Spinal cord (tissue), 10 donors: ENCODE measurements around the gene NDUFB3. TPM values are rescaled to one million over a fixed set of nuclear protein-coding genes. Genes with fewer than 3 reads are reported as not detected.
"Not testable (repeated sequence)": the region's sequence is repeated elsewhere in the genome, so short reads cannot be mapped to it uniquely, and the experiment has no call there.

Experiments
- DNase-seq, 6 donors: peaks; one replicate each; pipeline versions ENCODE4 v3.0.0 to v3.0.0-alpha.2; 2013 to 2015; ENCODE audit warnings: low spot score in 6 of 6, low read depth in 4 of 6
- H3K27ac ChIP-seq: one replicate; pipeline ENCODE4 v1.5.1; 2013; ENCODE audit warnings: low read depth, low read length, control low read depth
- H3K27me3 ChIP-seq: one replicate; pipeline ENCODE4 v1.6.1; 2013; ENCODE audit warnings: low read length; ENCODE audit not compliant: control insufficient read depth, insufficient read depth
- H3K36me3 ChIP-seq: one replicate; pipeline ENCODE4 v1.6.1; 2013; ENCODE audit warnings: low read length; ENCODE audit not compliant: control insufficient read depth, insufficient read depth
- H3K4me1 ChIP-seq: one replicate; pipeline ENCODE4 v1.6.1; 2013; ENCODE audit warnings: low read length; ENCODE audit not compliant: control insufficient read depth, insufficient read depth
- H3K4me3 ChIP-seq: one replicate; pipeline ENCODE4 v1.5.1; 2013; ENCODE audit warnings: low read depth, low read length, control low read depth
- H3K9me3 ChIP-seq: one replicate; pipeline ENCODE4 v1.6.1; 2013; ENCODE audit warnings: low read length; ENCODE audit not compliant: control insufficient read depth, insufficient read depth
- WGBS: methylation state at CpG from one replicate; pipeline ENCODE4 v1.1.5; 2013; ENCODE audit warnings: missing lambda C conversion rate; ENCODE audit not compliant: insufficient coverage; 5-methylcytosine and 5-hydroxymethylcytosine counted together
- polyA plus RNA-seq, 2 donors: library from polyadenylated mRNA; unstranded; fragments of 120-200 nt; gene quantifications; one replicate each; pipeline ENCODE4 v1.2.1, GENCODE V29; 2013; ENCODE audit not compliant: insufficient read length in 2 of 2
- total RNA-seq, 2 donors: library from RNA; depleted of rRNA in 1 of 2; stranded (reverse); fragments of 120-200 nt in 1 of 2; fragments of >200 nt in 1 of 2; gene quantifications; one replicate each; pipeline versions ENCODE4 v1.2.3 to v1.2.4, GENCODE V29; 2013 to 2014
- donor health status: healthy.

NDUFB3 gene
- total and polyA plus RNA-seq, 4 donors: 79.0 to 136 (median 116) TPM

GRCh38 chr2:201049455-201049854 is 22.3 kb upstream of the NDUFB3 start:
- DNase-seq: no peak
- Histone ChIP-seq H3K9me3 (no peaks in the 10 kb centered on the region), H3K27me3 (no peaks in the 10 kb centered on the region), H3K4me1 (no peaks in the 10 kb centered on the region), H3K27ac (no peak overlapping the region), H3K4me3 (no peak overlapping the region), H3K36me3 (peaks cover 5% of the 10 kb centered on the region)
- 94% methylated on average over 6 of the region's 11 CpGs for WGBS

GRCh38 chr2:201057087-201057521 is 14.7 kb upstream of the NDUFB3 start:
- Histone ChIP-seq H3K27me3 (no peaks in the 10 kb centered on the region), H3K36me3 (peaks cover 3% of the 10 kb centered on the region), H3K4me3 (no peak overlapping the region), H3K27ac (no peak overlapping the region), H3K4me1 (no peaks in the 10 kb centered on the region), H3K9me3 (no peaks in the 10 kb centered on the region)
- peak in 2 of 6 donors; percentile 23 to 25 for DNase-seq
- WGBS: no CpG with 5 or more reads among the region's 2 CpGs

DNA sequence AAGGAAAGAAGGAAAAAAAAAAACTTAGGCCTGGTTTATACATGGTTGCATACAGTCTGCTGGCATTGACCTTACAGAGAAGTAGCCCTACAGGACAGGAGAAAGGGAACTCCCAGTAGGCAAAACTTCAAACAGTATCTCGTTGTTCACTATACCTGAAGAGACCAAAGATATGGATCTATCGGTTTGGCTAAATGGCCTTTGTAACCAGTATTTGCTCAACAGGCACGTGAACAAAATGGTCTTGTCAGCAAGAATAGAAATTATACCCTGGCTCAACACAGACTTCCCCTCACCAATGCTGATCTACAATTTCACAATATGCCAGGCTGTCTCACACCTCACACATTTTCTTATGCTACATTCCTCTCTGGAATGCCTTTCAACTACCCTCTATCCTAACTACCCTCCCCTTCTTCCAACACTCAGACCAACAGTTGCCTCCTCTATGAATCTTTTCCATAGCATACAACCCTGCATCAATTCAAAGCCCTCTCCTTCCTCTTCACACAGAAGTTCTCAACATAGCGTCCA is 14.0 kb upstream of the NDUFB3 start:
- DNase-seq: no peak
- H3K4me3 ChIP-seq: no peak overlapping the region
- no peaks in the 10 kb centered on the region for H3K36me3 ChIP-seq
- H3K9me3 ChIP-seq: no peaks in the 10 kb centered on the region
- no peak overlapping the region for H3K27ac ChIP-seq
- no peaks in the 10 kb centered on the region for H3K27me3 ChIP-seq
- WGBS: 89% methylated on average over 3 of the region's 4 CpGs
- H3K4me1 ChIP-seq: no peaks in the 10 kb centered on the region

GRCh38 chr2:201058914-201059313 is 12.9 kb upstream of the NDUFB3 start:
- H3K27me3 ChIP-seq: no peaks in the 10 kb centered on the region
- WGBS: no CpG with 5 or more reads among the region's 1 CpG
- H3K9me3 ChIP-seq: no peaks in the 10 kb centered on the region
- no peak for DNase-seq
- no peaks in the 10 kb centered on the region for H3K4me1 ChIP-seq
- no peaks in the 10 kb centered on the region for H3K36me3 ChIP-seq
- H3K27ac ChIP-seq: no peak overlapping the region
- H3K4me3 ChIP-seq: no peak overlapping the region

DNA sequence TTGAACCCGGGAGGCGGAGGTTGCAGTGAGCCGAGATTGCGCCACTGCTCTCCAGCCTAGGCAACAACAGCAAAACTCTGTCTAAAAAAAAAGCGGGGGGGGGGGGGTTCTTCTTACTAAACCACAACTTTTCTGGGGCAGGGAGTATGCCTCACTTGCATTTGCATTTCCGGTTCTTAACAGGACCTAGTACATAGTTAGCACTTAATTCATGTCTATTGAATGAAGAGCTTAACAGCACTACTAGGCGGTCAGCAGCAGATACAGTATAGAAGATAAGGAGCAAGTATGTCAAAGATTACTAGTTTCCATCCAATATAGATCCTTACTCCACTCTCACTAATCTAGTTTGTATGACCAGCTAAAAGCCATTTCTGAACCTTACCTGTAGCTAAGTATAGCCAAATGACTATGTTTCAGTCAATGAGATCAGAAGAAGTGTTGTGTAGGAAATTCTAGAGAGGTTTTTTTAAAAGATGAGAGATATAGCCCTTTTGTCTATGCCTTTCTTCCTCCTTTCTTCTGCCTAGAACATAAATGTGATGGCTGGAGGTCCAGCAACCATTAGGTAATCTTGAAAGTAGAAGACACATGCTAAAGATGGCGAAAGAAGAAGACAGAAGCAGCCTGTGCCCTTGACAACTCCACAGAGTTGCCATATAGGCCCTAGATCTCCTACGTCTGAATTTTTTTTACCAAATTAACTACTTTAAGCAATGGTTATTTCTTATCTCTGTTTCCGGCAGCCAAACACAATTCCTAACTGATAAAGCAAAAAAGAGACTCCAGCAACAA is 11.6 kb upstream of the NDUFB3 start:
- Histone ChIP-seq H3K27me3 (no peaks in the 10 kb centered on the region), H3K27ac (no peak overlapping the region), H3K9me3 (no peaks in the 10 kb centered on the region), H3K4me1 (no peaks in the 10 kb centered on the region), H3K4me3 (no peak overlapping the region), H3K36me3 (no peaks in the 10 kb centered on the region)
- WGBS: 80% methylated on average over 2 of the region's 10 CpGs
- no peak for DNase-seq

DNA sequence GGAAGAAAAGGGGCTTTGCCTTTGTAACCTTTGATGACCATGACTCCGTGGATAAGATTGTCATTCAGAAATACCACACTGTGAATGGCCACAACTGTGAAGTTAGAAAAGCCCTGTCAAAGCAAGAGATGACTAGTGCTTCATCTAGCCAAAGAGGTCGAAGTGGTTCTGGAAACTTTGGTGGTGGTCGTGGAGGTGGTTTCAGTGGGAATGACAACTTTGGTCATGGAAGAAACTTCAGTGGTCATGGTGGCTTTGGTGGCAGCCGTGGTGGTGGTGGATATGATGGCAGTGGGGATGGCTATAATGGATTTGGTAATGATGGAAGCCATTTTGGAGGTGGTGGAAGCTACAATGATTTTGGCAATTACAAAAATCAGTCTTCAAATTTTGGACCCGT is 8.3 kb upstream of the NDUFB3 start:
- not testable (repeated sequence) for H3K4me3 ChIP-seq, H3K27ac ChIP-seq, DNase-seq, H3K4me1 ChIP-seq, H3K27me3 ChIP-seq, H3K9me3 ChIP-seq, H3K36me3 ChIP-seq
- 98% methylated on average over 4 of the region's 5 CpGs for WGBS

DNA sequence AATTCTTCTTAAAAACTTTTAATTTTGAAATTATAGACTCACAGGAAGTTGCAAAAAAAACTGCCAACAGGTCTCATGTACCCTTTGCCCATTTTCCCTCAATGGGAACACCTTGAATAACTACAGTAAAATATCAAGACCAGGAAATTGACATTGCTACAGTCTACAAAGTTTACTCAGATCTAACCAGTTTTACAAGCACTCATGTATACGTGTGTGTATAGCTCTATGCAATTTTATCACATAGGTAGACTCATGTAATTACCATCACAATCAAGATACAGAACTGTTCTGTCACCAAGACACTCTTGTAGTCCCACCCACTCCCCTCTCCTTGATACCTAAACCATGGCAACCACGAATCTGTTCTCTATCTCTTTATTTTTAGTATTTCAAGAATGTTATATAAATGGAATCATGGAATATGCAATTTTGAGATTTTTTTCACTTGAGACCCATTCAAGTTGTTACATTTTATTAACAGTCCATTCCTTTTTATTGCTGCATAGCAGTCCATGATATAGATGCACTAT is 6.9 kb upstream of the NDUFB3 start:
- no peaks in the 10 kb centered on the region for H3K36me3 ChIP-seq
- H3K4me1 ChIP-seq: no peaks in the 10 kb centered on the region
- H3K27ac ChIP-seq: no peak overlapping the region
- 50% methylated on average over 1 of the region's 2 CpGs for WGBS
- DNase-seq: no peak
- no peaks in the 10 kb centered on the region for H3K9me3 ChIP-seq
- H3K27me3 ChIP-seq: no peaks in the 10 kb centered on the region
- no peak overlapping the region for H3K4me3 ChIP-seq

GRCh38 chr2:201070948-201071478 is 788 bp upstream of the NDUFB3 start:
- no peaks in the 10 kb centered on the region for H3K27me3 ChIP-seq

DNA sequence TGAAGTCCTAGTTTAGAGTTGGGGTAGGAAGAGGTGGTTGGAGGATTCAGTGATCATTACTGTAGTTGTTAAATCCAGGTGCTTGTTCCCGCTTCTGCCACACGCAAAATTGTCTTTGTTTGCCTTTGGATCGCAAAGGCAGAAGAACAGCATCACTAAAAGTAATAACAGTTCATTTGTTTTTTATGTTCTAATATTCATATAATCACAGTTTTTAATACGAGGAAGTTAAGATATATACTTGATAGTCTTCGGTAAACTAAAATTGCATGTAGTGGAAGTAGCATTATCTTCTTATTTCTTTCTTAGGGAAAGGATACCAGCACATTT is 365 bp downstream of the NDUFB3 start:
- no peak for DNase-seq
- Histone ChIP-seq H3K9me3 (no peaks in the 10 kb centered on the region), H3K4me3 (peak overlapping the region; percentile 89), H3K27ac (peak overlapping the region; percentile 88), H3K4me1 (peaks cover 6% of the 10 kb centered on the region), H3K27me3 (no peaks in the 10 kb centered on the region), H3K36me3 (peaks cover 3% of the 10 kb centered on the region)
- no CpG with 5 or more reads among the region's 5 CpGs for WGBS

More at GRCh38 chr2:201070948-201071478, 788 bp upstream of the NDUFB3 start:
- DNase-seq: peak in 1 of 6 donors; percentile 4
- peak overlapping the region; percentile 88 for H3K27ac ChIP-seq
- H3K9me3 ChIP-seq: no peaks in the 10 kb centered on the region
- H3K4me1 ChIP-seq: peaks cover 6% of the 10 kb centered on the region
- H3K4me3 ChIP-seq: peak overlapping the region; percentile 89
- whole genome bisulfite sequencing: under 1% methylated on average over 21 of the region's 21 CpGs
- H3K36me3 ChIP-seq: peaks cover 3% of the 10 kb centered on the region

DNA sequence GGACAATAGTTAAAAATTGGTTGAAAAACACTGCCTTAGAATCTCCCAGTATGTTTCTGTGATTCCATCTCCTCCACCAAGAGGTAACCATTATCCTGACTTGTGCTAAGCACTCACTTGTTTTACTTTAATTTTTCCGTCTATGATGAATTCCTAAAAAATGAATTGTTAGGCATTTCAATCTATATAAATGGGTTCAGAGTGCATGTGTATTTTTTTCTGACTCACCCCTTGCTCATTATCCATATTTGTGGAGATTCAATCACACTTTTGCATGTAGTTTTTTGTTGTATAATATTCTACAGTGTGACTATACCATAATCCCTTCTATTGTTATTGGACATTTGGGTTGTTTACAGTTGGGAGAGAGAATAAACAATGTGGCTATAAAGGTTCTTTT is 1.3 kb downstream of the NDUFB3 start:
- Histone ChIP-seq H3K36me3 (peaks cover 3% of the 10 kb centered on the region), H3K4me1 (peaks cover 6% of the 10 kb centered on the region), H3K4me3 (no peak overlapping the region), H3K9me3 (no peaks in the 10 kb centered on the region), H3K27ac (no peak overlapping the region), H3K27me3 (no peaks in the 10 kb centered on the region)
- no peak for DNase-seq
- WGBS: no CpG with 5 or more reads among the region's 1 CpG
